Thyroid gland (tissue), 4 donors: ENCODE results near the gene DRD2. TPM values are rescaled to one million over a fixed set of nuclear protein-coding genes. Genes with fewer than 3 reads are reported as not detected.

Experiments used
- DNase-seq, 2 donors: peaks; one replicate each; pipeline ENCODE4 v3.0.0-alpha.2; 2019
- H3K27ac ChIP-seq, 3 donors: fragments of 200-600 bp; sonication (generic); 1 replicate in 2 of 3; 2 replicates in 1 of 3; pipeline ENCODE4 v1.5.1; 2016 to 2019; ENCODE audit warnings: mild to moderate bottlenecking in 1 of 3, moderate library complexity in 1 of 3
- H3K27me3 ChIP-seq: fragments of 200-600 bp; sonication (generic); one replicate; pipeline ENCODE4 v1.5.1; 2019
- H3K36me3 ChIP-seq, 2 donors: fragments of 200-600 bp; sonication (generic); one replicate each; pipeline ENCODE4 v1.5.1; 2016 to 2019
- H3K4me1 ChIP-seq, 2 donors: fragments of 200-600 bp; sonication (generic); one replicate each; pipeline ENCODE4 v1.5.1; 2017 to 2019
- H3K4me3 ChIP-seq, 3 donors: fragments of 200-600 bp; sonication (generic); replicated peaks in 1 of 3; 1 replicate in 2 of 3; 2 replicates in 1 of 3; pipeline ENCODE4 v1.5.1; 2016; ENCODE audit warnings: mild to moderate bottlenecking in 1 of 3
- H3K9me3 ChIP-seq: fragments of 200-600 bp; sonication (generic); one replicate; pipeline ENCODE4 v1.5.1; 2017
- CTCF ChIP-seq, 6 experiments: fragments of 200-600 bp in 3 of 6; fragments of 450-650 bp in 3 of 6; sonication (generic) in 3 of 6; IDR thresholded peaks; one replicate each; pipeline ENCODE4 v1.5.1; 2016 to 2019; ENCODE audit warnings: antibody characterized with exemption in 6 of 6, mild to moderate bottlenecking in 2 of 6, inconsistent platforms in 1 of 6, moderate library complexity in 1 of 6
- POLR2A ChIP-seq, 2 donors: fragments of 450-650 bp; IDR thresholded peaks; one replicate each; pipeline ENCODE4 v1.6.1; 2017; ENCODE audit warnings: antibody characterized with exemption in 2 of 2, mild to moderate bottlenecking in 2 of 2, moderate library complexity in 1 of 2
- WGBS, 2 donors: methylation state at CpG; one replicate each; pipeline ENCODE4 v1.1.5; 2017; 5-methylcytosine and 5-hydroxymethylcytosine counted together
- intact Hi-C: fragments of 100-400 bp; cut with DNase I; formaldehyde crosslinking; loops from one replicate; pipeline ENCODE4 v1.15.1; 2023
- total RNA-seq, 4 donors: library from RNA; depleted of rRNA; stranded (reverse); fragments of >200 nt; gene quantifications; one replicate each; pipeline ENCODE4 v1.2.3, GENCODE V29; 2016

Gene DRD2
- total RNA-seq, 4 donors from 2014 or later: 0.20 TPM; not detected in 3

- intact Hi-C loops: no loop called here
- Histone ChIP-seq H3K36me3 (no peaks in the 10 kb centered on the region), H3K27me3 (no peaks in the 10 kb centered on the region), H3K4me1 (no peaks in the 10 kb centered on the region), H3K27ac (no peak overlapping the region), H3K4me3 (no peak overlapping the region), H3K9me3 (no peaks in the 10 kb centered on the region)
- 92 to 94% methylated on average over 6 of the region's 6 CpGs for WGBS, 2 donors
- no peak for DNase-seq
- TF ChIP-seq CTCF (IDR thresholded peaks at IDR 0.05): no peak
- no peak for TF ChIP-seq POLR2A (IDR thresholded peaks at IDR 0.05)
These were observed 42.2 kb upstream of the DRD2 start for GRCh38 chr11:113517361-113517760.

- no peak overlapping the region for H3K27ac ChIP-seq
- no peak overlapping the region for H3K4me3 ChIP-seq
- WGBS, 2 donors: 85 to 94% methylated on average over 2 of the region's 2 CpGs
- no peak for TF ChIP-seq POLR2A (IDR thresholded peaks at IDR 0.05)
- no peak for TF ChIP-seq CTCF (IDR thresholded peaks at IDR 0.05)
- H3K27me3 ChIP-seq: no peaks in the 10 kb centered on the region
- intact Hi-C loops: no loop called here
- no peaks in the 10 kb centered on the region for H3K9me3 ChIP-seq
- no peak for DNase-seq
- H3K36me3 ChIP-seq: no peaks in the 10 kb centered on the region
- H3K4me1 ChIP-seq: no peaks in the 10 kb centered on the region
These were observed 39.7 kb upstream of the DRD2 start for GRCh38 chr11:113514856-113515255.

DNA sequence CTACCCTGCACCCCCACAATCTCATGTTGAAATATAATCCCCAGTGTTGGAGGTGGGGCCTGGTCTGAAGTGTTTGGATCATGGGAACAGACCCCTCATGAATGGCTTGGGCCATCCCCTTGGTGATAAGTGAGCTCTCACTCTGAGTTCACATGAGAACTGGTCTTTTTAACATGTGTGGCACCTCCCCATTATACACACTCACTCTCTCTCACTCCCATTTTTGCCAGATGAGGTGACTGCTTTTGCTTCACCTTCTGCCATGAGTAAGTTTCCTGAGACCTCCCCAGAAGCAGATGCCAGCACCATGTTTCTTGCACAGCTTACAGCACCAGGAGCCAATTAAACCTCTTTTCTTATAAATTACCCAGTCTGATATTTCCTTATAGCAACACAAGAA, 32.1 kb upstream of the DRD2 start:
- H3K9me3 ChIP-seq: no peaks in the 10 kb centered on the region
- H3K4me3 ChIP-seq: no peak overlapping the region
- H3K27me3 ChIP-seq: no peaks in the 10 kb centered on the region
- no peak overlapping the region for H3K27ac ChIP-seq
- H3K4me1 ChIP-seq: no peaks in the 10 kb centered on the region
- intact Hi-C loops: no loop called here
- TF ChIP-seq CTCF (IDR thresholded peaks at IDR 0.05): no peak
- TF ChIP-seq POLR2A (IDR thresholded peaks at IDR 0.05): no peak
- no peak for DNase-seq
- no peaks in the 10 kb centered on the region for H3K36me3 ChIP-seq

DNA sequence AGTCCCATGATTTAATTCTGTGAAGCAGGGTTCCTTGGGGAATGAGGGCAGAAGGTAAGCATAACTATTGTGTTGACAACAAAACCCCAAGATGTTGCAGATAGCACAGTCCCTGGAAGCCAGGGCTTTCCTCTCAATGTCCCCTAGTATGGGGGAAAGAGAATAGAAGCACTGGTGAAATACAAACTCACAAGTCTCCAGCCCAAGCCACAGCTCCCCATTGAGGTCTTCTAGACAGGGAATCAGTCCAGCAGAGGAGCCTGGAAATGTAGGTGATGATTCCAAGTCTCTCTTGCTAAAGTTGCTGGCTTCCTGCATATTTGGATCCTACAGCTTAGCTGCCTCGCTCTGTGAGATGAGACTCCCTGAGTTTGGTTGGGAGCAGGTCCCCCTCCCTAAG, 31.7 kb upstream of the DRD2 start:
- no peak for TF ChIP-seq CTCF (IDR thresholded peaks at IDR 0.05)
- no peak for TF ChIP-seq POLR2A (IDR thresholded peaks at IDR 0.05)
- intact Hi-C loops: no loop called here
- H3K4me3 ChIP-seq: no peak overlapping the region
- no peaks in the 10 kb centered on the region for H3K27me3 ChIP-seq
- no peak for DNase-seq
- no peak overlapping the region for H3K27ac ChIP-seq
- no peaks in the 10 kb centered on the region for H3K9me3 ChIP-seq
- H3K36me3 ChIP-seq: no peaks in the 10 kb centered on the region
- no peaks in the 10 kb centered on the region for H3K4me1 ChIP-seq
- 100% methylated on average over 1 of the region's 1 CpG for WGBS, 2 donors

DNA sequence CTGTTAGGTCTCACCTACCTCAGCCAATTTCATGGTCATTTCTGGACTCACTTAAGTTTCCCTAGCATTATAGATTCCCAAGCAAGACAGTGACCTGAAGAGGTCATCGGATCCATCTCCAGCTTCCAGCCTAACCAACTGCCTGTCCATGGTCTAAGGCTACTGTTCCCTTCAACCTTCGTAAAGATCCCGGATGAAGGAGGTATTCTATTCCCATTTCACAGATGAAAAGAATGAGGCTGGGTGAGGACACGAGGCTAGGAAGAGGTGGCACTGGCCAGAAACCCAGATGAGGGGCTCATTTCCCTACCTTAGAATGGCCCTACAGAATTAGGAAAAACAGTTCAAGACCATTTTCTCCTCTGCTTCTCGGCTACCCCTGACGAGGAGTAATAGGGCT, 31.3 kb upstream of the DRD2 start:
- Histone ChIP-seq H3K4me3 (no peak overlapping the region), H3K36me3 (no peaks in the 10 kb centered on the region), H3K4me1 (no peaks in the 10 kb centered on the region), H3K9me3 (no peaks in the 10 kb centered on the region), H3K27ac (no peak overlapping the region), H3K27me3 (no peaks in the 10 kb centered on the region)
- no peak for TF ChIP-seq POLR2A (IDR thresholded peaks at IDR 0.05)
- no peak for TF ChIP-seq CTCF (IDR thresholded peaks at IDR 0.05)
- intact Hi-C loops: no loop called here
- 66 to 80% methylated on average over 6 of the region's 6 CpGs for WGBS, 2 donors
- DNase-seq: no peak
